IMR-90 (cell line): ENCODE measurements around the gene OR10A2. TPM values are rescaled to one million over a fixed set of nuclear protein-coding genes. Genes with fewer than 3 reads are reported as not detected.

Source experiments
- ATAC-seq: fragments of 200-7000 bp; cut with Tn5 transposase; 2 replicates; pipeline ENCODE4 v1.9.1; 2020; ENCODE audit warnings: low read depth, mild to moderate bottlenecking, moderate library complexity
- BruUV-seq: library from RNA; stranded (reverse); fragments of 400-500 nt; replicated peaks from 2 replicates; lab custom pipeline; 2021; lab: Mats Ljungman, UMichigan
- CTCF ChIA-PET: fragments of 300-600 bp; formaldehyde crosslinking; extraction: SDS; loops from one replicate; lab custom pipeline; 2021; ENCODE audit warnings: antibody characterized with exemption; lab: Yijun Ruan, JAX
- POLR2A ChIA-PET: fragments of 300-600 bp; sonication (Branson Sonifier 250); formaldehyde crosslinking; loops from one replicate; lab custom pipeline; 2022; ENCODE audit warnings: antibody characterized with exemption; ENCODE audit not compliant: unreplicated experiment; lab: Charles Lee
- DNase-seq: peaks from one replicate; pipeline ENCODE4 v3.0.0; 2013
- H2AFZ ChIP-seq: replicated peaks from 2 replicates; pipeline ENCODE3; 2013; ENCODE audit warnings: low read length, mild to moderate bottlenecking; ENCODE audit not compliant: poor library complexity
- H2AK5ac ChIP-seq: 2 replicates; pipeline ENCODE4 v1.6.1; 2013; ENCODE audit warnings: low read depth, low read length, inconsistent platforms
- H2AK9ac ChIP-seq: replicated peaks from 2 replicates; pipeline ENCODE3; 2013; ENCODE audit warnings: mild to moderate bottlenecking, low read depth, low read length, moderate library complexity; ENCODE audit not compliant: poor library complexity
- H2BK120ac ChIP-seq: 2 replicates; pipeline ENCODE4 v1.6.1; 2013; ENCODE audit warnings: low read depth, low read length, inconsistent platforms
- H2BK15ac ChIP-seq: 3 replicates; pipeline ENCODE4 v1.6.1; 2013; ENCODE audit warnings: low read depth, low read length, inconsistent platforms
- H2BK20ac ChIP-seq: 2 replicates; pipeline ENCODE4 v1.6.1; 2013; ENCODE audit warnings: low read depth, mild to moderate bottlenecking, inconsistent platforms, low read length, moderate library complexity
- H2BK5ac ChIP-seq: 2 replicates; pipeline ENCODE4 v1.6.1; 2013; ENCODE audit warnings: mild to moderate bottlenecking, low read depth, low read length, inconsistent platforms; ENCODE audit not compliant: poor library complexity, severe bottlenecking
- H3K14ac ChIP-seq: replicated peaks from 2 replicates; pipeline ENCODE4 v1.6.1; 2013; ENCODE audit warnings: low read depth, low read length, inconsistent platforms
- H3K18ac ChIP-seq: 2 replicates; pipeline ENCODE4 v1.6.1; 2013; ENCODE audit warnings: low read depth, low read length, control low read depth
- H3K23ac ChIP-seq: 2 replicates; pipeline ENCODE4 v1.6.1; 2013; ENCODE audit warnings: low read depth, low read length, inconsistent platforms
- H3K27ac ChIP-seq: 2 replicates; pipeline ENCODE4 v1.5.1; 2013; ENCODE audit warnings: mild to moderate bottlenecking, control low read depth, low read length; ENCODE audit not compliant: insufficient read depth
- H3K27me3 ChIP-seq: 2 replicates; pipeline ENCODE4 v1.6.1; 2013; ENCODE audit warnings: low read length; ENCODE audit not compliant: control insufficient read depth, insufficient read depth
- H3K36me3 ChIP-seq: 2 replicates; pipeline ENCODE4 v1.6.1; 2013; ENCODE audit warnings: low read length, mixed read lengths; ENCODE audit not compliant: control insufficient read depth, insufficient read depth
- H3K4ac ChIP-seq: 2 replicates; pipeline ENCODE4 v1.6.1; 2013; ENCODE audit warnings: low read depth, low read length, inconsistent platforms
- H3K4me1 ChIP-seq: 2 replicates; pipeline ENCODE4 v1.6.1; 2013; ENCODE audit warnings: low read length, mixed read lengths; ENCODE audit not compliant: control insufficient read depth, insufficient read depth
- H3K4me2 ChIP-seq: 2 replicates; pipeline ENCODE4 v1.6.1; 2013; ENCODE audit warnings: low read depth, mild to moderate bottlenecking, control low read depth, low read length, moderate library complexity
- H3K4me3 ChIP-seq: 2 replicates; pipeline ENCODE4 v1.5.1; 2013; ENCODE audit warnings: low read depth, mild to moderate bottlenecking, control low read depth, low read length, moderate library complexity; ENCODE audit not compliant: insufficient read depth
- H3K56ac ChIP-seq: 2 replicates; pipeline ENCODE4 v1.6.1; 2013; ENCODE audit warnings: low read length, inconsistent platforms; ENCODE audit not compliant: insufficient read depth; ENCODE audit errors: extremely low read depth
- H3K79me1 ChIP-seq, 2 experiments: 2 replicates each; pipeline ENCODE4 v1.6.1; 2013; ENCODE audit warnings: low read length in 2 of 2, inconsistent platforms in 1 of 2, low read depth in 1 of 2
- H3K9ac ChIP-seq: 2 replicates; pipeline ENCODE4 v1.6.1; 2013; ENCODE audit warnings: low read depth, low read length, control low read depth
- H3K9me1 ChIP-seq: 2 replicates; pipeline ENCODE4 v1.6.1; 2013; ENCODE audit warnings: low read length, inconsistent platforms; ENCODE audit not compliant: insufficient read depth
- H3K9me3 ChIP-seq: 2 replicates; pipeline ENCODE4 v1.6.1; 2013; ENCODE audit warnings: low read length; ENCODE audit not compliant: control insufficient read depth, insufficient read depth
- H4K20me1 ChIP-seq: 2 replicates; pipeline ENCODE4 v1.6.1; 2013; ENCODE audit warnings: low read length, inconsistent platforms; ENCODE audit not compliant: insufficient read depth
- H4K5ac ChIP-seq: 2 replicates; pipeline ENCODE4 v1.6.1; 2013; ENCODE audit warnings: mild to moderate bottlenecking, low read depth, low read length, control low read depth
- H4K8ac ChIP-seq, 2 experiments: 2 replicates each; pipeline ENCODE4 v1.6.1; 2013; ENCODE audit warnings: low read depth in 2 of 2, low read length in 2 of 2, control low read depth in 1 of 2, inconsistent platforms in 1 of 2
- H4K91ac ChIP-seq: 2 replicates; pipeline ENCODE4 v1.6.1; 2013; ENCODE audit warnings: low read depth, low read length, inconsistent platforms; ENCODE audit not compliant: insufficient read depth
- BHLHE40 ChIP-seq: fragments of 150-350 bp; IDR thresholded peaks from 2 replicates; pipeline ENCODE4 v1.6.1; 2016; ENCODE audit warnings: mild to moderate bottlenecking, low read depth, low read length
- CEBPB ChIP-seq: IDR thresholded peaks from 2 replicates; pipeline ENCODE4 v1.6.1; 2012; ENCODE audit warnings: low read depth, low read length, improper control_type of control experiment
- CHD1 ChIP-seq: IDR thresholded peaks from 2 replicates; pipeline ENCODE4 v1.6.1; 2012; ENCODE audit warnings: low read depth, low read length, improper control_type of control experiment
- CTCF ChIP-seq: conservative IDR thresholded peaks from 2 replicates; pipeline ENCODE4 v1.5.1; 2012; ENCODE audit warnings: mild to moderate bottlenecking, low read depth, low read length, improper control_type of control experiment
- ELK1 ChIP-seq: fragments of 150-350 bp; IDR thresholded peaks from 2 replicates; pipeline ENCODE4 v1.6.1; 2016; ENCODE audit warnings: low read depth, mild to moderate bottlenecking, low read length, moderate library complexity, borderline replicate concordance
- FOS ChIP-seq: fragments of 150-350 bp; IDR thresholded peaks from 2 replicates; pipeline ENCODE4 v1.6.1; 2016; ENCODE audit warnings: low read depth, low read length
- MAFK ChIP-seq: IDR thresholded peaks from 2 replicates; pipeline ENCODE4 v1.6.1; 2012; ENCODE audit warnings: low read depth, low read length, improper control_type of control experiment
- MAZ ChIP-seq: IDR thresholded peaks from 2 replicates; pipeline ENCODE4 v1.6.1; 2012; ENCODE audit warnings: low read depth, mild to moderate bottlenecking, low read length, improper control_type of control experiment, moderate library complexity, borderline replicate concordance
- MXI1 ChIP-seq: IDR thresholded peaks from 2 replicates; pipeline ENCODE4 v1.6.1; 2012; ENCODE audit warnings: low read depth, mild to moderate bottlenecking, low read length, moderate library complexity, borderline replicate concordance
- NFE2L2 ChIP-seq: fragments of 150-350 bp; IDR thresholded peaks from 2 replicates; pipeline ENCODE4 v1.6.1; 2016; ENCODE audit warnings: low read depth, mild to moderate bottlenecking, low read length
- POLR2A ChIP-seq: IDR thresholded peaks from 2 replicates; pipeline ENCODE4 v1.6.1; 2012; ENCODE audit warnings: mild to moderate bottlenecking, low read depth, low read length
- RAD21 ChIP-seq: IDR thresholded peaks from 2 replicates; pipeline ENCODE4 v1.6.1; 2012; ENCODE audit warnings: low read length, improper control_type of control experiment
- RCOR1 ChIP-seq: IDR thresholded peaks from 2 replicates; pipeline ENCODE4 v1.6.1; 2012; ENCODE audit warnings: mild to moderate bottlenecking, low read length, improper control_type of control experiment; ENCODE audit not compliant: insufficient replicate concordance
- RFX5 ChIP-seq: IDR thresholded peaks from 2 replicates; pipeline ENCODE4 v1.8.0; 2012; ENCODE audit warnings: low read depth, mild to moderate bottlenecking, low read length, moderate library complexity
- SMC3 ChIP-seq: fragments of 150-350 bp; IDR thresholded peaks from 2 replicates; pipeline ENCODE4 v1.6.1; 2016; ENCODE audit warnings: low read depth, mild to moderate bottlenecking, antibody characterized with exemption, low read length, moderate library complexity
- WGBS, 2 experiments: methylation state at CpG; one replicate each; pipeline versions ENCODE4 v1.1.5 to v1.1.7; 2013; ENCODE audit warnings: missing lambda C conversion rate in 2 of 2; ENCODE audit not compliant: insufficient read length in 1 of 2; ENCODE audit errors: extremely low coverage in 2 of 2; 5-methylcytosine and 5-hydroxymethylcytosine counted together
- dilution Hi-C: fragments of 300-500 bp; cut with HindIII; formaldehyde crosslinking; loops from one replicate; pipeline ENCODE4 v1.14.3; 2018; ENCODE audit warnings: low sequenced_read_pairs; ENCODE audit not compliant: unreplicated experiment
- in situ Hi-C: fragments of 300-500 bp; cut with MboI; formaldehyde crosslinking; loops from 3 replicates; pipeline ENCODE4 v1.14.3; 2019; ENCODE audit warnings: low sequenced_read_pairs, inconsistent platforms, mixed read lengths
- intact Hi-C: fragments of 100-400 bp; cut with micrococcal nuclease; formaldehyde crosslinking; loops from 2 replicates; pipeline ENCODE4 v1.10.0; 2022
- polyA plus RNA-seq, 3 experiments: library from polyadenylated mRNA; depleted of rRNA; stranded (reverse); fragments of >200 nt; gene quantifications; 2 replicates each; pipeline ENCODE4 v1.2.3, GENCODE V29; 2012; ENCODE audit warnings: low replicate concordance in 1 of 3
- total RNA-seq: library from RNA; depleted of rRNA; stranded (reverse); fragments of >200 nt; gene quantifications from 2 replicates; pipeline ENCODE4 v1.2.3, GENCODE V29; 2012
- TF ChIP-seq, protein P1 (sequence below): fragments of 150-350 bp; IDR thresholded peaks from 2 replicates; pipeline ENCODE4 v1.6.1; 2017; ENCODE audit warnings: mild to moderate bottlenecking, antibody characterized with exemption, low read length, low read depth

The OR10A2 gene
- total and polyA plus RNA-seq, 2 of the 4 experiments (the other 2 are of a cell fraction): not detected

GRCh38 chr11:6920702-6921101, 57.8 kb downstream of the OR10A2 start, which contains the start of gene OR2D3:
TSS of gene OR2D3 (plus strand) at chr11:6921002. CDS start at chr11:6921002, 0 bp downstream.
- Histone ChIP-seq H4K5ac (no peak within 1 kb of the TSS), H2BK120ac (no peak within 1 kb of the TSS), H2AFZ (no peak within 1 kb of the TSS), H3K9me1 (no peaks in the 10 kb centered on the region), H2AK5ac (no peak within 1 kb of the TSS), H3K18ac (no peak within 1 kb of the TSS), H2BK20ac (no peak within 1 kb of the TSS), H3K9ac (no peak within 1 kb of the TSS), H2BK15ac (no peak within 1 kb of the TSS), H3K4ac (no peak within 1 kb of the TSS), H3K27me3 (no peaks in the 10 kb centered on the region), H4K8ac (no peak within 1 kb of the TSS), H3K23ac (no peak within 1 kb of the TSS), H3K56ac (no peak within 1 kb of the TSS), H4K20me1 (no peaks in the 10 kb centered on the region), H3K36me3 (no peaks in the 10 kb centered on the region), H3K4me3 (no peak within 1 kb of the TSS), H2BK5ac (no peak within 1 kb of the TSS), H4K91ac (no peak within 1 kb of the TSS), H3K14ac (no peak within 1 kb of the TSS), H3K4me1 (no peaks in the 10 kb centered on the region), H2AK9ac (no peak within 1 kb of the TSS), H3K9me3 (no peaks in the 10 kb centered on the region), H3K27ac (no peak within 1 kb of the TSS), H3K79me1 (no peaks in the 10 kb centered on the region), H3K4me2 (no peak within 1 kb of the TSS)
- ATAC-seq: no peak
- no CpG with 5 or more reads among the region's 1 CpG for WGBS, 2 experiments
- BruUV-seq: no TSS peak
- intact Hi-C loops: no loop called here
- ChIA-PET CTCF (no interaction called here), POLR2A (no interaction called here)
- TF ChIP-seq RFX5: no peak
- TF ChIP-seq BHLHE40: no peak
- TF ChIP-seq CEBPB: no peak
- no peak for TF ChIP-seq ELK1
- no peak for TF ChIP-seq MAZ
- no peak for TF ChIP-seq CTCF
- TF ChIP-seq POLR2A: no peak
- no peak for TF ChIP-seq RAD21
- TF ChIP-seq, protein P1, sequence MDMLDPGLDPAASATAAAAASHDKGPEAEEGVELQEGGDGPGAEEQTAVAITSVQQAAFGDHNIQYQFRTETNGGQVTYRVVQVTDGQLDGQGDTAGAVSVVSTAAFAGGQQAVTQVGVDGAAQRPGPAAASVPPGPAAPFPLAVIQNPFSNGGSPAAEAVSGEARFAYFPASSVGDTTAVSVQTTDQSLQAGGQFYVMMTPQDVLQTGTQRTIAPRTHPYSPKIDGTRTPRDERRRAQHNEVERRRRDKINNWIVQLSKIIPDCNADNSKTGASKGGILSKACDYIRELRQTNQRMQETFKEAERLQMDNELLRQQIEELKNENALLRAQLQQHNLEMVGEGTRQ: no peak
- TF ChIP-seq SMC3: no peak
- TF ChIP-seq MXI1: no peak
- TF ChIP-seq CHD1: no peak
- no peak for TF ChIP-seq FOS
- no peak for TF ChIP-seq NFE2L2
- TF ChIP-seq RCOR1: no peak
- TF ChIP-seq MAFK: no peak
- dilution Hi-C loops: no loop called here
- DNase-seq: no peak
- in situ Hi-C loops: no loop called here
